ENCODE measurements around the gene PPP1R8.
A peak's percentile ranks its signal among the peaks of the same experiment; 100 is the strongest.

The PPP1R8 gene

DNA sequence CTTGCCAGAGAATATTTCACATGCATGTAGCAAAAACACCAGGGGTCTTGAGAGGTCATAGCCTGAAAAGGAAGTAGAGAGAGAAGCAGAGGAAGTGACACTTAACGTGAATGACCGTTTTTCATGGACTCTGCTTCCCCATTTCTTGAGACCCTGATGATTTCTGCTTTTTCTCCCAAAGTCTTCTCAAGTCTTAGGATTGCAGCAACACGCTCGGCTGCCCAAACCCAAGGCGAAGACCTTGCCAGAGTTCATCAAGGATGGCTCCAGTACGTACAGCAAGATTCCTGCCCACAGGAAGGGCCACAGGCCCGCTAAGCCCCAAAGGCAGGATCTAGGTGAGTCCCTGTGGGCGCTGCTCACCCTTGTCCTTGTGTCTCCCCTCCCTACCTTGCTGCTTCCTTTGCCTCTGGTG is 54.5 kb downstream of the PPP1R8 start:
- peaks cover 6% of the 10 kb centered on the region for H3K36me3 ChIP-seq (ENCODE audit: insufficient read depth, low read length)
- no peaks in the 10 kb centered on the region for H3K27me3 ChIP-seq (ENCODE audit: insufficient read depth, low read length, poor library complexity)
- H3K27ac ChIP-seq (ENCODE audit: low read length): no peak overlapping the region
- H4K20me1 ChIP-seq (ENCODE audit: insufficient read depth, low read length): no peaks in the 10 kb centered on the region
- DNase-seq (no peak), ATAC-seq (ENCODE audit: insufficient read depth, low read depth) (no peak)
- no peak for TF ChIP-seq CTCF (IDR thresholded peaks at IDR 0.05; ENCODE audit: borderline replicate concordance, extremely low read depth, low read length, poor library complexity, severe bottlenecking)
- TF ChIP-seq EZH2 (IDR thresholded peaks at IDR 0.05; ENCODE audit: borderline replicate concordance, low read depth, low read length, severe bottlenecking): no peak
- H3K9me3 ChIP-seq (ENCODE audit: insufficient read depth, low read length, severe bottlenecking): no peaks in the 10 kb centered on the region
- no peak overlapping the region for H2AFZ ChIP-seq (ENCODE audit: low read depth, low read length)
- no peaks in the 10 kb centered on the region for H3K79me2 ChIP-seq (ENCODE audit: insufficient read depth, low read length)
- peaks cover 9% of the 10 kb centered on the region for H3K4me1 ChIP-seq (ENCODE audit: insufficient read depth, low read length)
- no peak overlapping the region for H3K4me3 ChIP-seq (ENCODE audit: low read depth in 1 of 2, low read length in 2 of 2)
- no peak overlapping the region for H3K9ac ChIP-seq (ENCODE audit: low read depth, low read length)
- no peak overlapping the region for H3K4me2 ChIP-seq (ENCODE audit: insufficient read depth, low read length)

DNA sequence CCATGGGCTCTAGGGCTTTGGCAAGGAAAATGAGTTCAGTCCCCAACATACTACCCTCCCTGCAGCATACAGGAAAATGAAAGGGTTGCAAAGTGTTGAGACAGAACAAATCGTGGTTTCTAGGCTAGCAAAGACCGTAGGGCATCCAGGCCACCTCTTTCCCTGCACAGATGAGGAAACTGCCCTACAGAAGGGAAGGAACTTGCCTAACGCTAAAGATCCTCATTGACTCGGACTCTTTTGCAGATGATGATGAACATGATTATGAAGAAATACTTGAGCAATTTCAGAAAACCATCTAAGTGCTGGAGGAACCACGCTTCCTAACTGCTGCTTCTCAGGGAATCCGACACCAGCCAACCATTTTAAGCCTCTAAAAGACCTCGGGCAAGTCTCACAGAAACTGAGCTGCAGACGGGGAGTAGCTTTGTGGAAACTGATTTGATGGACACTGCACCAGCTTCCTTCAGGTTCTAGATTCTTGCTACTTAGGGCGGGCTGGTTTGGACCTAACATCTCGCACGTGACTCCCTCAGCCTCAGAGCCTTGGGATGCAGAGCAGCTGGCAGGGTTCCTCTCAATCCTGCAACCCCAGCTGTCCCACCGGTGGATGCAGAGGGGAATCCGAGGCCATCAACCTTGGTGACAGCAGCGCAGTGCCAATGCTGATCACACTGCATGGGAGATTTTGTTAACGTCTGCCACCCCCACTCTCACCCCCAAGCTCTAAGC is 55.2 kb downstream of the PPP1R8 start:
- Histone ChIP-seq H3K9me3 (ENCODE audit: insufficient read depth, low read length, severe bottlenecking) (no peaks in the 10 kb centered on the region), H3K4me2 (ENCODE audit: insufficient read depth, low read length) (no peak overlapping the region), H3K27me3 (ENCODE audit: insufficient read depth, low read length, poor library complexity) (no peaks in the 10 kb centered on the region), H3K27ac (ENCODE audit: low read length) (no peak overlapping the region), H3K4me1 (ENCODE audit: insufficient read depth, low read length) (peaks cover 9% of the 10 kb centered on the region), H3K79me2 (ENCODE audit: insufficient read depth, low read length) (no peaks in the 10 kb centered on the region), H3K9ac (ENCODE audit: low read depth, low read length) (no peak overlapping the region), H3K36me3 (ENCODE audit: insufficient read depth, low read length) (peaks cover 6% of the 10 kb centered on the region), H2AFZ (ENCODE audit: low read depth, low read length) (no peak overlapping the region), H4K20me1 (ENCODE audit: insufficient read depth, low read length) (no peaks in the 10 kb centered on the region), H3K4me3 (ENCODE audit: low read depth in 1 of 2, low read length in 2 of 2) (no peak overlapping the region)
- DNase-seq (no peak), ATAC-seq (ENCODE audit: insufficient read depth, low read depth) (no peak)
- no peak for TF ChIP-seq EZH2 (IDR thresholded peaks at IDR 0.05; ENCODE audit: borderline replicate concordance, low read depth, low read length, severe bottlenecking)

DNA sequence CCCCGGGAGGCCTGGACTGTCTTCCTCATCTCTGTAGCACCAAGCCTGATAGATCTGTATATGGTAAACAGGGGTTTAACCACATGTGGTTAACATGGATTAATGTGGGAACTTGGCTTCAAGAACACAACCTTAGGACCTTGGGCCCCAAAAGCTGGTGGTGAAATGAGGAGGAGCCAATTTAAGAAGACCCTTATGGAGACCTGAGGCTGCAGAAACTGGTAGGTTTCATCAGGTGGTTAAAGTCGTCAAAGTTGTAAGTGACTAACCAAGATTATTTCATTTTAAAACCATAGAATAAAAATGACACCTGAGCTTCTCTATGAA is 55.7 kb downstream of the PPP1R8 start:
- Histone ChIP-seq H3K4me2 (ENCODE audit: insufficient read depth, low read length) (no peak overlapping the region), H3K36me3 (ENCODE audit: insufficient read depth, low read length) (peaks cover 11% of the 10 kb centered on the region), H3K9me3 (ENCODE audit: insufficient read depth, low read length, severe bottlenecking) (no peaks in the 10 kb centered on the region), H4K20me1 (ENCODE audit: insufficient read depth, low read length) (no peaks in the 10 kb centered on the region), H3K79me2 (ENCODE audit: insufficient read depth, low read length) (no peaks in the 10 kb centered on the region), H3K4me3 (ENCODE audit: low read depth in 1 of 2, low read length in 2 of 2) (no peak overlapping the region), H3K4me1 (ENCODE audit: insufficient read depth, low read length) (peaks cover 9% of the 10 kb centered on the region), H3K27me3 (ENCODE audit: insufficient read depth, low read length, poor library complexity) (no peaks in the 10 kb centered on the region), H3K9ac (ENCODE audit: low read depth, low read length) (no peak overlapping the region), H3K27ac (ENCODE audit: low read length) (no peak overlapping the region), H2AFZ (ENCODE audit: low read depth, low read length) (no peak overlapping the region)
- TF ChIP-seq CTCF (IDR thresholded peaks at IDR 0.05; ENCODE audit: borderline replicate concordance, extremely low read depth, low read length, poor library complexity, severe bottlenecking) (no peak), EZH2 (IDR thresholded peaks at IDR 0.05; ENCODE audit: borderline replicate concordance, low read depth, low read length, severe bottlenecking) (no peak)
- ATAC-seq (ENCODE audit: insufficient read depth, low read depth) (no peak), DNase-seq (no peak)

DNA sequence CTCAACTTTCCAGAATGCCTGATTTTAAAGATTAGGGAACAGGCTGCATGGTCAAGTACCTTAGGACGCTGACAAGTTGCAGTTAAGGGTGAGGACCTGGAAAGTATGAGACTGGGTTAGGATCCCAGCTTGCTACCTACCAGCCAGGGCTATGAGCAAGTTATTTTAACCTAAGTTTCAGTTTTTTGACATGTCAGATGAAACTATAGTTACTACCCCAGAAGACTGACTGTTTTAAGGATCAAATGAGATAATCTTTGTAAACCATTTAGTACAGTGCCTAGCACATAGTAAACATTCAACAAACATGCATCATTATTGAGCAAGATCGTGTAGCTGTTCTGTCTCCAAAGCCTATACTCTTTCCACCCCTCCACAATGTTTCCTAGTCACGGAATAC is 56.2 kb downstream of the PPP1R8 start:
- peaks cover 9% of the 10 kb centered on the region for H3K4me1 ChIP-seq (ENCODE audit: insufficient read depth, low read length)
- H3K27ac ChIP-seq (ENCODE audit: low read length): no peak overlapping the region
- no peak overlapping the region for H3K4me2 ChIP-seq (ENCODE audit: insufficient read depth, low read length)
- no peak overlapping the region for H3K4me3 ChIP-seq (ENCODE audit: low read depth in 1 of 2, low read length in 2 of 2)
- H3K27me3 ChIP-seq (ENCODE audit: insufficient read depth, low read length, poor library complexity): no peaks in the 10 kb centered on the region
- TF ChIP-seq EZH2 (IDR thresholded peaks at IDR 0.05; ENCODE audit: borderline replicate concordance, low read depth, low read length, severe bottlenecking): no peak
- no peak for TF ChIP-seq CTCF (IDR thresholded peaks at IDR 0.05; ENCODE audit: borderline replicate concordance, extremely low read depth, low read length, poor library complexity, severe bottlenecking)
- DNase-seq (no peak), ATAC-seq (ENCODE audit: insufficient read depth, low read depth) (0 out of 3 replicates have a peak, but pooled peaks have one; percentile 1)
- H3K36me3 ChIP-seq (ENCODE audit: insufficient read depth, low read length): peaks cover 15% of the 10 kb centered on the region
- H2AFZ ChIP-seq (ENCODE audit: low read depth, low read length): no peak overlapping the region
- H3K9me3 ChIP-seq (ENCODE audit: insufficient read depth, low read length, severe bottlenecking): no peaks in the 10 kb centered on the region
- H3K79me2 ChIP-seq (ENCODE audit: insufficient read depth, low read length): no peaks in the 10 kb centered on the region
- H3K9ac ChIP-seq (ENCODE audit: low read depth, low read length): no peak overlapping the region
- no peaks in the 10 kb centered on the region for H4K20me1 ChIP-seq (ENCODE audit: insufficient read depth, low read length)
